ENCODE data around the gene PLOD1. TPM values are rescaled to one million over a fixed set of nuclear protein-coding genes. Genes with fewer than 3 reads are reported as not detected.
A peak's percentile ranks its signal among the peaks of the same experiment; 100 is the strongest.
"Not testable (repeated sequence)": the region's sequence is repeated elsewhere in the genome, so short reads cannot be mapped to it uniquely, and the experiment has no call there.

The PLOD1 gene
- total RNA-seq, 1 experiment from 2014 or later = 80.2 TPM

GRCh38 chr1:11912000-11912399 lies 22.5 kb upstream of the PLOD1 start:
- CTCF ChIA-PET = no interaction called here
- Mint-ChIP-seq H3K4me1 (ENCODE audit: low read depth, unreplicated experiment) (no peaks in the 10 kb centered on the region), H3K4me3 (ENCODE audit: low read depth, unreplicated experiment) (no peak overlapping the region), H3K36me3 (ENCODE audit: insufficient read depth, unreplicated experiment) (peaks cover 26% of the 10 kb centered on the region), H3K9me3 (ENCODE audit: low read depth, unreplicated experiment) (no peaks in the 10 kb centered on the region), H3K27ac (ENCODE audit: unreplicated experiment) (no peak overlapping the region), H3K27me3 (ENCODE audit: unreplicated experiment) (no peaks in the 10 kb centered on the region)
- intact Hi-C loops (cut with micrococcal nuclease; ENCODE audit: unreplicated experiment) = no loop called here
- DNase-seq = no peak
- no TSS peak for BruUV-seq (replicated peaks)
- TF ChIP-seq, protein P1, sequence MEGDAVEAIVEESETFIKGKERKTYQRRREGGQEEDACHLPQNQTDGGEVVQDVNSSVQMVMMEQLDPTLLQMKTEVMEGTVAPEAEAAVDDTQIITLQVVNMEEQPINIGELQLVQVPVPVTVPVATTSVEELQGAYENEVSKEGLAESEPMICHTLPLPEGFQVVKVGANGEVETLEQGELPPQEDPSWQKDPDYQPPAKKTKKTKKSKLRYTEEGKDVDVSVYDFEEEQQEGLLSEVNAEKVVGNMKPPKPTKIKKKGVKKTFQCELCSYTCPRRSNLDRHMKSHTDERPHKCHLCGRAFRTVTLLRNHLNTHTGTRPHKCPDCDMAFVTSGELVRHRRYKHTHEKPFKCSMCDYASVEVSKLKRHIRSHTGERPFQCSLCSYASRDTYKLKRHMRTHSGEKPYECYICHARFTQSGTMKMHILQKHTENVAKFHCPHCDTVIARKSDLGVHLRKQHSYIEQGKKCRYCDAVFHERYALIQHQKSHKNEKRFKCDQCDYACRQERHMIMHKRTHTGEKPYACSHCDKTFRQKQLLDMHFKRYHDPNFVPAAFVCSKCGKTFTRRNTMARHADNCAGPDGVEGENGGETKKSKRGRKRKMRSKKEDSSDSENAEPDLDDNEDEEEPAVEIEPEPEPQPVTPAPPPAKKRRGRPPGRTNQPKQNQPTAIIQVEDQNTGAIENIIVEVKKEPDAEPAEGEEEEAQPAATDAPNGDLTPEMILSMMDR (IDR thresholded peaks at IDR 0.05; ENCODE audit: unreplicated experiment) = no peak

- H3K27me3 Mint-ChIP-seq (ENCODE audit: unreplicated experiment); intact Hi-C loops (cut with micrococcal nuclease; ENCODE audit: unreplicated experiment); H3K27ac Mint-ChIP-seq (ENCODE audit: unreplicated experiment); BruUV-seq (replicated peaks); CTCF ChIA-PET; H3K4me1 Mint-ChIP-seq (ENCODE audit: low read depth, unreplicated experiment); H3K9me3 Mint-ChIP-seq (ENCODE audit: low read depth, unreplicated experiment); DNase-seq; H3K4me3 Mint-ChIP-seq (ENCODE audit: low read depth, unreplicated experiment): not testable (repeated sequence)
- H3K36me3 Mint-ChIP-seq (ENCODE audit: insufficient read depth, unreplicated experiment) = peaks cover 24% of the 10 kb centered on the region
These were observed 21.9 kb upstream of the PLOD1 start for GRCh38 chr1:11912482-11913216.

DNA sequence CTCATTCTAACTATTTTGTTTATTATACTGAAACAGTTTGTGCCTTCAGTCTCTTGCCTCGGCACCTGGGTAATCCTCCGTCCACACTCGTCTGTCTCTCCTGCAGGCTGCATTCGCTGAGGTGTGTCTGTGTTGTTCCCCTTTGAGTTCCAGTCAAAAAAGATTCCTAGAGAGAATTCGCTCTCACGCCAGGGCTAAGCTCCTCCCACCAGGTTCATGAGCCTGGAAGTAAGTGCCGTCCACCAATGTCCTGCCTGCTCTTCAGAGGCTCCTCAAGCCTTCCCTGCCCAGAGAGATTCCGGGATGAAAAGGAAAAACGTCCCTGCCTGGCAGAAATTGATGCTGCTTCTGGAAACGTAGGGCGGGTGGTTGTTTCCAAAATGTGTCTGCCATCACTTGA lies 21.2 kb upstream of the PLOD1 start:
- no peak for DNase-seq
- H3K27me3 Mint-ChIP-seq (ENCODE audit: unreplicated experiment) = no peaks in the 10 kb centered on the region
- TF ChIP-seq, protein P1 (IDR thresholded peaks at IDR 0.05; ENCODE audit: unreplicated experiment) = no peak
- no peaks in the 10 kb centered on the region for H3K9me3 Mint-ChIP-seq (ENCODE audit: low read depth, unreplicated experiment)
- no TSS peak for BruUV-seq (replicated peaks)
- CTCF ChIA-PET = no interaction called here
- H3K27ac Mint-ChIP-seq (ENCODE audit: unreplicated experiment) = no peak overlapping the region
- intact Hi-C loops (cut with micrococcal nuclease; ENCODE audit: unreplicated experiment) = no loop called here
- H3K4me3 Mint-ChIP-seq (ENCODE audit: low read depth, unreplicated experiment) = no peak overlapping the region
- peaks cover 18% of the 10 kb centered on the region for H3K36me3 Mint-ChIP-seq (ENCODE audit: insufficient read depth, unreplicated experiment)
- H3K4me1 Mint-ChIP-seq (ENCODE audit: low read depth, unreplicated experiment) = no peaks in the 10 kb centered on the region

DNA sequence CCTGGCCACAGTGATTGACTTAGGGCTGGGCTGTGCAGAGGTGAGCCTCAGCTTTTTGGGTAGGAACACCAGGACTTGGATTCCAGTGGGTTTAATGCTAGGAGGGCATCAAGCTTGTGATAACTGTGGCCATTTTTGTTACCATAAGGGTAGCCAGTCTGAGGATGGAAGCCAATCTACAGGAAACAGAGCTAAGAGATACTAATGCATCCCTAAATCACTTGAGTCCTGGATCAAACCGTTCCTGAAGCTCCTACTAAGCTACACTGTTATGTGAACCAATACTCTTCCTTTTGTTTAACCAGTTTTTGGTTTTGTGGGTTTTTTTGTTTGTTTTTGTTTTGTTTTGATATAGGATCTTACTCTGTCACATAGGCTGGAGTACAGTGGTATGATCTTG lies 20.5 kb upstream of the PLOD1 start:
- no peak for DNase-seq
- BruUV-seq (replicated peaks) = no TSS peak
- TF ChIP-seq, protein P1 (IDR thresholded peaks at IDR 0.05; ENCODE audit: unreplicated experiment) = no peak
- CTCF ChIA-PET = interaction anchor here (0.6 kb wide), 1 partner anchor 108 kb away, joined by 4 read pairs; the partner anchor contains the start of genes CLCN6 and MTHFR
- intact Hi-C loops (cut with micrococcal nuclease; ENCODE audit: unreplicated experiment) = no loop called here
- H3K27me3 Mint-ChIP-seq (ENCODE audit: unreplicated experiment) = no peaks in the 10 kb centered on the region
- no peak overlapping the region for H3K27ac Mint-ChIP-seq (ENCODE audit: unreplicated experiment)
- no peaks in the 10 kb centered on the region for H3K4me1 Mint-ChIP-seq (ENCODE audit: low read depth, unreplicated experiment)
- H3K9me3 Mint-ChIP-seq (ENCODE audit: low read depth, unreplicated experiment) = no peaks in the 10 kb centered on the region
- H3K36me3 Mint-ChIP-seq (ENCODE audit: insufficient read depth, unreplicated experiment) = peaks cover 11% of the 10 kb centered on the region
- no peak overlapping the region for H3K4me3 Mint-ChIP-seq (ENCODE audit: low read depth, unreplicated experiment)

DNA sequence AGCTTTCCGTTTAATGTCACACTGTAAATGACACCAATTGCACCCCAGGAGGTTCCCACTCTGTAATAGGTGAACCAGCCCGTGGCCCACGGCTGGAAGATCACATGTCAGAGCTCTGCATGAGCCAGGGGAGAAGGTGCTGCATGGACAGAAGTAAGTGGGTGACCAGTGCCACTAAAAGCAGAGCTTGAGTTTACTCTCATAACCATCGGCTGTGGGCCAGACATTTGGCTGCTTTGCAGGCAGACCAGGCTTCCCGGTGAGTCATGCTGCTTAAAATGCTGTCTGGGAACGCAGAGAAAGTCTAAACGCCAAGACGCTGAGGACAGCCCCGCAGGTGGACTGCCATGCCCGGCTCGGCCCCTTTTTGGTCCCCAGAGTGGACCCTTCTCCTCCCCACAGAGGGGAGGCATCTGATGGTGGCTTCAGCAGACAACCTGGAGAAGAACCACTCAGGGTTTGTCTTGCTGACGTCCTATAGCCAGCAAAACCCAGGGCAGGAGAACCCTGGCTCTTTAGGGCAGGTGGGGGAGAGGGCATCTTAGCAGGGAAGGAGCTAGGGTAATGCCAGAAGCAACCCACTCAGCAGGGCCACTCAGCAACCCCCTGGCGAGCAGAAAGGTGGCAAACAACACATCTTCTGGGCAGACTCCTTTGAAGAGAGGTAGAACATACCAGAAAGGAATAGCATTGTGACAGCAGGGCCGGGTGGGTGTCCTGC lies 15.6 kb upstream of the PLOD1 start:
- H3K27ac Mint-ChIP-seq (ENCODE audit: unreplicated experiment) = no peak overlapping the region
- no peak overlapping the region for H3K4me3 Mint-ChIP-seq (ENCODE audit: low read depth, unreplicated experiment)
- H3K36me3 Mint-ChIP-seq (ENCODE audit: insufficient read depth, unreplicated experiment) = peaks cover 7% of the 10 kb centered on the region
- H3K9me3 Mint-ChIP-seq (ENCODE audit: low read depth, unreplicated experiment) = no peaks in the 10 kb centered on the region
- BruUV-seq (replicated peaks) = no TSS peak
- peak; percentile 28 for DNase-seq
- peaks cover 11% of the 10 kb centered on the region for H3K4me1 Mint-ChIP-seq (ENCODE audit: low read depth, unreplicated experiment)
- intact Hi-C loops (cut with micrococcal nuclease; ENCODE audit: unreplicated experiment) = no loop called here
- CTCF ChIA-PET = no interaction called here
- H3K27me3 Mint-ChIP-seq (ENCODE audit: unreplicated experiment) = no peaks in the 10 kb centered on the region
- TF ChIP-seq, protein P1 (IDR thresholded peaks at IDR 0.05; ENCODE audit: unreplicated experiment) = no peak
